Cerebellar cortex (tissue), 1 donor: Measurements from ENCODE around the gene LGR6.

Source experiments
- DNase-seq: peaks from one replicate; pipeline ENCODE4 v3.0.0-alpha.2; 2015; ENCODE audit warnings: low spot score

LGR6 gene

GRCh38 chr1:202200669-202201068, 7.1 kb downstream of the LGR6 start:
- DNase-seq, result peak; percentile 17

- DNase-seq, result no peak
Observed at GRCh38 chr1:202201266-202201665, 7.7 kb downstream of the LGR6 start.

DNA sequence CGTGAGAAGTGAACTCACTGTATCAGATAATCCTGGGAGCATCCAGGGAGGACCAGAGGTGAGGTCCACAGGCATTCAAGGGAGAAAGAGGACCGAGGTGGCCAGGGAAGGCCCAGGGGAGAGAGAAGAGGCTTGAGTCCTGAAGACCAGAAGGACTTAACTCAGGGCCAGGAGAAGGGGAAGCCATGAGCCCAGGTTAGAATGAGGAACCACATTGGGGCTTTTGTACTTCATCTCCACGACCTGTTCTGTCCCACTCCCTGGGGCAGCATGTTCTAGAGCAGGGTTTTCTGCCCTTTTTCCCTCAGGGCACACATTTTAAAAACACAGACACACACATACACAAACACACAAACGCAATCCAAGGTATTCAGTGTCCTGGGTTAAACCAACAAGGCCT, 8.4 kb downstream of the LGR6 start:
- DNase-seq, result no peak

- DNase-seq, result peak; percentile 86
Observed at GRCh38 chr1:202202500-202203168, 9.0 kb downstream of the LGR6 start.

DNA sequence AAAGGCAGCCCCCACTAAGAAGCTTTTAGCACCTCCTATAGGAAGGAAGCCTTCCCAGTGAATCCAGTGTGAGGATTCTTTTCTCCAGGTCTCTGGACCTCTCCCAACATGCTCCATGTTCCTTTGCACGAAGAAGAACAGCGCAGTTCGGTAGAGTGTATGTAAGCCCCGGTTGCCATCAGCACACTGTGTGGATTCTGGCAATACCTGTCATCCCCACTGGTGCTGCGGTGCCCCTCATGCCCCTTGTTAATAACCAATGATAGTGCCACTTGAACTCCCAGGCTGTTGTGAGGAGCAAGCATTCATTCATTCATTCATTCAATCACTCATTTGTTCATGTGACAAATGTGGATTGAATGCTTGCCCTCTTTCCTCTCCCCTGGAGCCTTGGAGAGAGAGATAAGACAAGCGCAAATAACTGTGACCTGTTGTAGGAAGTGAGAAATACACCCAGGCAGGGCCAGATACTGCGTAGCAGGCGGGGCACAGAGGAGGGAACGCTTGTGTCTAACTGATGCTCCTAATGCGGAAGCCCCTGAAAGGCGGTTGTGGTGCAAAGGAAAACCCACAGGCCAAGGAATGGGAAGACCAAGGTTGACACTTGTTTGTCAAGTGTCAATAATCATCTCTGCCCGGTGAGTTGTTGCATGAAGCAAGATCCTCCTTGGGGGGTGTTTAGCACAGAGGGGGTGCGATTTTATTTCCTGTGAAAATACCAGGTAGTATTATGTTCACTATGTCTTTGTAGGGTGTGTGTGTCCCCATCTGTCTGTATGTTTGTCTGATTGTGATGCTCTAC, 9.8 kb downstream of the LGR6 start:
- DNase-seq, result no peak

DNA sequence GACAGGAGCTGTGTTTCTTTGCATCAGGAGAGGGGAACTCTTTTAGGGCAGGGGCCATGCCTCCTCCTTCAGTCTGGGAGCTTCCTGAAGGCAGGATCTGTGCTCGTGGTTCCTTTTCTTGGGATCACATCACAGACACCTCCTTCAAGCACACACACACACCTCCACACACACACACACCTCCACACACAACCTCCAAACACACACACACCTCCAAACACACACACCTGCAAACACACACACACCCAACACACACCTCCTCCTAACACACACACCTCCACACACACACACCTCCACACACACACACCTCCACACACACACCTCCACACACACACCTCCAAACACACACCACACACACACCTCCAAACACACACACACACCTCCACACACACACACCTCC, 10.5 kb downstream of the LGR6 start:
- DNase-seq, result no peak

DNA sequence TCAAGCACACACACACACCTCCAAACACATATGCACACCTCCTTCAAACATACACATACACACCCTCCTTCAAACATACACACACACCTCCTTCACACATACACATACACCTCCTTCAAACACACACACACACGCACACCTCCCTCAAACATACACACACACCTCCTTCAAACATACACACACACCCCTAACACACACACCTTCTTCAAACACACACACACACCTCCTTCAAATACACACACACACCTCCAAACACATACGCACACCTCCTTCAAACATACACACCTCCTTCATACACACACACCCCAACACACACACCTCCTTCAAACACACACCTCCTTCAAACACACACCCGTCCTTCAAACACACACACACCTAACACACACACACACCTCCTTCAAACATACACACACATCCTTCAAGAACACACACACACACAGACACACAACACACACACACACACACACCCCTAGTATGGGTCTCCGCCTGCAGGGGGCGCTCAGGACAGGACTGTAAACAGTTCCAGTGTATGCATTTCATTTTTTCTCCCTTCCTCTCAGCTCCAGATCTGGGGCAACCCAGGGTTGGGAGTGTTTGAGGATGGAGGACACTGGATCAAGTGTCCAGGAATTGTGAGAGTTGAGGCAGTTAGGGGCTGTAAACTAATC, 12.1 kb downstream of the LGR6 start:
- DNase-seq, result no peak

DNA sequence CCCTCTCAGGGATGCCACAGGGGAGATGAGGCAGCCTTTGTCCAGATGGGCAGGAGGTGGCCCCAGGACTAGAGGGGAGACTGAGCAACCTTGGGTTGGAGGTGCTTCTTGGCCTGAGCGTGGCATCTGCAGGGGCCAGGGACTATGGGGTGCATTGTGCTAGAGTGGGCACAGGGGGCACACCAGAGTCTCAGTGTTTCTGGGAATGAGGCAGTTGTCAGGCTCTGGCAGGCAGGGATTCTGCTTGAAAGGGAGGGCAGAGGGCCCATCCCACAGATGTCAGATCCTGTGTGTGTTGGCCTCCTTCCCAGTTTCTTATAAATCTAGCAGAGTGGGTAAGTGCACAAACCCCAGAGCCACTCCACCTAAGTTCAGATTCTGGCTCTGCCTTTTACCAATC, 13.7 kb downstream of the LGR6 start:
- DNase-seq, result no peak

DNA sequence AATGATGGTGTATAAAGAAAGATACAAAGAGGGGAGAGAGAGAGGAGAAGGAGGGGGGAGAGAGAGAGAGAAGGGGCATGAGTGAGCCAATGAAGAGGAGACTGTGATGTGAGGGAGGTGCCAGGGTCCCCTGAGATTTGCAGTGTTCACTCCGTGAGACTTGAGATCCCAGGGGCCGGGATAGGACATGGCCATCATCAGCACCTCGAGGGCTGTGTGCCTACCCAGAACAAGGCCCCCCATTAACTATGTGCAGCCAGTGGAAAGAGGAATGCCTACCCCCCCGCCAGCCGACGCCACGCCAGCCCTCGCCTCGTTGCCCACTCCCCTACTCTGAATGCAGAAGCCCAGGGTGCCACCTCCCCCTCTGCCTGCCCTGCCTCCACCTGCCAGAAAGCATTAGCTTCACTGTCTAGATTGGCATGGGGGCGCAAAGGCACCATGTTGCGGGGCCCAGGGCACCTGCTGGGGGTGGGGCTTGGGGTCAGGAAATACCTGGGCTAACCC, 14.8 kb downstream of the LGR6 start:
- no peak for DNase-seq

DNA sequence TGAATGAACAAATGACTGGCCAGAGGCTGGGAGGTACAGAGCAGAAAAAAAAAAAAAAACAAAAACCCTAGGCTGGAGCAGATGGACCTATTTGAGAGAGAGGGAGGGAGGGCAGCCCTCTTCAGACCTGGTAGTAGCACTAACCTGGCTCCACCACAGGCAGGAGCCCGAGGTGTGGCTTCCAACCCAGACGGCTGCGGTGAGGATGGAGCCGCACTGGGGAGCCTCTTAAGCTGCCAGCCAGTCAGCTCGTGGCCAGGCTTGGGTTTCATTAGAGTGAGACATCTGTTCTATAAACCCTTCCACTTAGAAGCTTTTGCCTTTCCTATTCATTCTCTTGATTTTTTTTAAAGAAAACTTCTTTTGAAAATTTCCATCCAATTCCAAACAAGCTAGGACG, 16.8 kb downstream of the LGR6 start:
- peak; percentile 80 for DNase-seq

- no peak for DNase-seq
Observed at GRCh38 chr1:202210969-202211368, 17.4 kb downstream of the LGR6 start.

DNA sequence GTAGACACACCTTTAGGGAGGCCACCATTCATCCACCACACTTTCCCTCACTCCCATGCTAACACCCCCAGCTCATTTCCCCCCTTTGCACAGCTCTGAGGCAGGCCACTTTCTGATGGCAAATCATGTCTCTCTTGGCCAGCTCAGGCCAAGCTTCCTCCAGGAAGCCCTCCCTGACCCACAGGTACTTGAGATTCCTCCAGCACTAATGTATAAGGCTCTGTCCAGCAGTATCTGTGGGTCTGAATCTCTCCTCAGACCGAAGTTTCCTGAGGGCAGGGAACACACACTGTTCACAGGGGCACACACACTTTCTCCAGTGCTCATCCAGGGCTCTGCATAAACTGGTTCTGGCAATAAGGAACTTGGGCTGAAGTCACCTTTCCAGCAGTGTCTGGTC, 19.2 kb downstream of the LGR6 start:
- no peak for DNase-seq

DNA sequence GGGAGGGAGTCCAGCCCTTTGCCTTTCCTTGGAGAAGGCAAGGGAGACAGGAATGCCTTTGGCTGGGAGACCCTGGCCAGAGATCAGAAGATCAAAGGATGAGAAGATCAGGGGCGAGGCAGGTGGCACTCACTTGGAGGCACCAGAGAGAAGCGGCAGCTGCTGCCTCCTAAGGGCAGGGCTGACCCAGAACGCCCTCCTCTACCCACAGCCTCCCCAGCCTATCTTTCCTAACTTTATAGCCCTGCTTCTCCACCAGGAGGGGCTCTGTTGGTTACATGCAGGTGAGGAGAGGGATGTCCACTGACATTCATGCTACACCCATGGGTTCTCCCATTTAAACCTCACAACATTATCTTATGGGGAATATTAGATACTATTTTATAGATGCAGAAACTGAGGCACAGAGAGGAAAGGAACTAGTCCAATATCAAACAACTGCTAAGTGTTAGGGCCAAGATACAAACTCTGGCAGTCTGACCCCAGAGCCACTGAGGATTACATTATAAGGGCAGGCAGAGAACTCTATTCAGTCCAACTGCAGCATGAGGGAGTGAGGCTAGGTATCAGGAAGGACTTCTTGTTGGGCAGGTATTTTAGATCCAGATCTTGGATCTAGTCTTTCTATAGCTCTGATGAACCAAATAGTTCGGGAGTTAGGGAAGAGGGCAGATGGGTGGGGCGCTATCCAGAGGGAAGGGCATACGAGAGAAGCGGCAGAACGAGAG, 19.9 kb downstream of the LGR6 start:
- DNase-seq, result no peak

- no peak for DNase-seq
Observed at GRCh38 chr1:202214089-202214843, 20.7 kb downstream of the LGR6 start.

DNA sequence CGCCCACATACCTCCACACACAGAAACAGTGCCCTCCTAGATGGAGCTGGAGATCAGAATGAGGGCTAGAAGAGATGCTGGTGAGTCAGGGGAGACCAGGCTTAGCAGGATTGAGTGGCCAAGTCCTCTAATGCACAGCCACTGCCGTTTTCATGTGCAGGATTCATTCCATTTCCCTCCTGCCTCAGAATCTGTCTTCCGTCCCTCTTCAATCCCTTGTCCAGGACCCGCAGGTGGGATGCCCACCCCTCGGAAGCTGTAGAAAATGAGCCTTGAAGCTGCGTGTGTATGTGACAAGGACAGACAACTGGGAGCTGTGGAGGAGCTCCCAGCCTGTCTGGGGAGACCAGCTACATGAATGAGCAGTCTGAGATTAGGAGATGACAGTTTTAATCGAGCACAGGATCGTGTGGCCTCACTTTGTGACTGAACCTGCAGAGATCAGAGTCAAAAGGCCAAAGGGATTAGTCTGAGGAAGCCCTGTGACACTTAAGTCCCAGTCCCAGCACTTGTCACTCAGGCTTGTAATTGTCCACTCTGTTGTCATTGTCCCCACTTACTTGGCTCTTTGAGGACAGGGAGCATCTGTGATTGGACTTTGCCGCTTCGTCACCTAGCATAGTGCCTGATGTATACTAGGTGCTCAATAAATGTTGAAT, 22.0 kb downstream of the LGR6 start:
- DNase-seq, result no peak

DNA sequence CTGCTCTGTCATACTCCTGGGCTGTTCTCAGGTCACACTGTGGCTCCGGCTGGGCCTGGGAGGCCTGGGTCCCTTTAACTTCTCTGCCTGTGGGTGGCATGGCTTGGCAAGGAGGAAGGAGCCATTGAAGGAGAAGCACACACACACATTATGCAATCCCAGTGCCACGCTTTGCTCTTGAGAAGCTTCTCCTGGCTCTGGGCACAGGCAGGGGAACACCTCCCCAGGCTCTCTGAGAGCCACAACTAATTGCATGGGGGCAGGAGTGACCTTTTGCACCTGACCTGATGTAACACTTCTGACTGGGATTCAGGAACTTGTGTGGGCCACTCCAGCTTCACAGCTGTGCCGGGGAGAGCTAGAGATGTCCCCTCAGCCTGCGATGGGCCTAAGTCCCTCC, 23.1 kb downstream of the LGR6 start:
- no peak for DNase-seq

DNA sequence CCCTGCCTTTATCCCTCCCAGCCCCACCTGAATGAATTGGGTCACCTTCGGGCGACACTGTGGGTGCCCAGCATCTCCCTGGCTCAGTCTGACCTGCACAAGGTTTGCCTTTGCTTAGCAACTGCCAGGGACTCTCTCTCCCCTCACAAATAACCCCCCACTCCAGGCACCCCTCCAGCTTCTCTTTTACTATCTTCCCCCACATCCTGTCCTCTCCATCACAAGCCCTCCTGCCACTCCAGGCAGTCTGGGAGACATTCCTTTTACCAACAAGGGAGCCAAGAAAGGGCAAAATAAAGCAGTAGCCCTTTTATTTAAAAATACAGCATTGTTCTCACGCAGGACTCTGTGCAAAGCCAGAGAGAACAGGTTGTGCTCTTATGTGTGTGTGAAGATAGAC, 23.9 kb downstream of the LGR6 start:
- no peak for DNase-seq

GRCh38 chr1:202217951-202218350, 24.4 kb downstream of the LGR6 start:
- no peak for DNase-seq

DNA sequence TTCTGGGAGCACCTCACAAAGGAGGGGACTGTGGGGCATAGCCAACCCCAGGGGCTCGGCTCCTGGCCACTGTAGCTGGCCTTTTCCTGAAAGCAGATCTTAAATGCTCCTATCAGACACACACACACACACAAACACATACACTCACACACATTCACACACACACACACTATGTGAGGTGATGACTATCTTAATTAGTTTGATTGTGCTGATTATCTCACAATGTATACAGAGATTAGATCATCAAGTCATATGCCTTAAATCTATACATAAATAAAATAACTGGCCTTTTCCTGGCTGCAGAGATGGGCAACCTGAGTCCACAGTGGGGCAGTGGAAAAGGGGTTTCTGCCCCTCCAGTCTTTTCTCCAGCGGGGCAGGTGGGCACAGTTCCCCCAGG, 27.1 kb downstream of the LGR6 start:
- DNase-seq, result no peak

- DNase-seq, result no peak
Observed at GRCh38 chr1:202221911-202222909, 28.6 kb downstream of the LGR6 start.
